Keratinocyte (primary cell): ENCODE data around the gene MADD. TPM values are rescaled to one million over a fixed set of nuclear protein-coding genes. Genes with fewer than 3 reads are reported as not detected.

Experiments used
- DNase-seq: peaks from one replicate; pipeline ENCODE4 v3.0.0-alpha.2; 2011; ENCODE audit warnings: low read depth, missing footprints, low spot score
- FAIRE-seq: peaks from 2 replicates; lab custom pipeline; 2011; peaks lifted over from hg19 to GRCh38; lab: Jason Lieb, UNC
- H2AFZ ChIP-seq: 2 replicates; pipeline ENCODE4 v1.6.0; 2012; ENCODE audit warnings: low read length, control low read depth, inconsistent platforms; ENCODE audit not compliant: control insufficient read depth
- H3K27ac ChIP-seq: 2 replicates; pipeline ENCODE4 v1.5.1; 2011; ENCODE audit warnings: low read length; ENCODE audit not compliant: control insufficient read depth, insufficient read depth
- H3K27me3 ChIP-seq: 3 replicates; pipeline ENCODE4 v1.6.0; 2011; ENCODE audit warnings: low read length; ENCODE audit not compliant: control insufficient read depth, insufficient read depth; ENCODE audit errors: extremely low read depth
- H3K36me3 ChIP-seq, 2 experiments: 2 replicates in 1 of 2; 3 replicates in 1 of 2; pipeline ENCODE4 v1.5.1; 2011; ENCODE audit warnings: low read length in 2 of 2, mild to moderate bottlenecking in 1 of 2; ENCODE audit not compliant: control insufficient read depth in 2 of 2, insufficient read depth in 2 of 2; ENCODE audit errors: extremely low read depth in 1 of 2
- H3K4me1 ChIP-seq: 3 replicates; pipeline ENCODE4 v1.5.1; 2011; ENCODE audit warnings: low read length; ENCODE audit not compliant: control insufficient read depth, insufficient read depth; ENCODE audit errors: extremely low read depth
- H3K4me2 ChIP-seq: 3 replicates; pipeline ENCODE4 v1.6.0; 2011; ENCODE audit warnings: low read depth, low read length; ENCODE audit not compliant: control insufficient read depth, insufficient read depth; ENCODE audit errors: extremely low read depth
- H3K4me3 ChIP-seq, 3 experiments: fragments of 200-600 bp in 1 of 3; sonication (generic) in 1 of 3; 2 replicates in 2 of 3; 3 replicates in 1 of 3; pipeline ENCODE4 v1.5.1; 2011 to 2016; ENCODE audit warnings: low read length in 3 of 3, mild to moderate bottlenecking in 3 of 3, control low read depth in 2 of 3, inconsistent platforms in 1 of 3, low read depth in 1 of 3, mixed read lengths in 1 of 3, mixed run types in 1 of 3, moderate library complexity in 1 of 3; ENCODE audit not compliant: control insufficient read depth in 2 of 3, insufficient read depth in 2 of 3; ENCODE audit errors: extremely low read depth in 1 of 3
- H3K79me2 ChIP-seq: 2 replicates; pipeline ENCODE4 v1.6.0; 2012; ENCODE audit warnings: low read length; ENCODE audit not compliant: control insufficient read depth, insufficient read depth
- H3K9ac ChIP-seq: 3 replicates; pipeline ENCODE4 v1.6.0; 2011; ENCODE audit warnings: low read length; ENCODE audit not compliant: control insufficient read depth, insufficient read depth; ENCODE audit errors: extremely low read depth
- H3K9me1 ChIP-seq: 3 replicates; pipeline ENCODE4 v1.6.0; 2011; ENCODE audit warnings: low read length; ENCODE audit not compliant: control insufficient read depth, insufficient read depth; ENCODE audit errors: extremely low read depth
- H3K9me3 ChIP-seq: 2 replicates; pipeline ENCODE4 v1.5.1; 2012; ENCODE audit warnings: low read depth, low read length; ENCODE audit not compliant: control insufficient read depth
- H4K20me1 ChIP-seq: 3 replicates; pipeline ENCODE4 v1.6.0; 2011; ENCODE audit warnings: low read length; ENCODE audit not compliant: control insufficient read depth, insufficient read depth; ENCODE audit errors: extremely low read depth
- EZH2 ChIP-seq: IDR thresholded peaks from one replicate; pipeline ENCODE4 v1.6.1; 2012; ENCODE audit warnings: inconsistent platforms, mild to moderate bottlenecking, low read length, moderate library complexity
- dilution Hi-C: fragments of 300-500 bp; cut with MboI; formaldehyde crosslinking; loops from one replicate; pipeline ENCODE4 v1.7.0; 2020; ENCODE audit warnings: low sequenced_read_pairs; ENCODE audit not compliant: extremely low pct_ligation_motif_present
- polyA plus RNA-seq, 5 experiments: library from polyadenylated mRNA; depleted of rRNA in 3 of 5; stranded (reverse) in 3 of 5; stranded (forward) in 1 of 5; unstranded in 1 of 5; fragments of >200 nt; gene quantifications; 1 replicate in 1 of 5; 2 replicates in 3 of 5; 3 replicates in 1 of 5; pipeline versions ENCODE4 v1.2.1 to v1.2.3, GENCODE V29; 2011 to 2012; ENCODE audit warnings: missing spikeins in 2 of 5, low read depth in 1 of 5, low replicate concordance in 1 of 5
- TF ChIP-seq, protein P1 (sequence below), 3 experiments: IDR thresholded peaks in 1 of 3; conservative IDR thresholded peaks in 1 of 3; optimal IDR thresholded peaks in 1 of 3; 2 replicates in 2 of 3; 3 replicates in 1 of 3; pipeline versions ENCODE3 to v1.5.1; 2011; ENCODE audit warnings: low read length in 3 of 3, mild to moderate bottlenecking in 3 of 3, moderate library complexity in 2 of 3, control low read depth in 1 of 3, inconsistent platforms in 1 of 3; ENCODE audit not compliant: insufficient read depth in 2 of 3; ENCODE audit errors: extremely low read depth in 1 of 3

Gene MADD
- polyA plus RNA-seq, 1 donor (not counting 4 experiments of a cell fraction or from before 2014, with no cell fraction given): 11.9 TPM

DNA sequence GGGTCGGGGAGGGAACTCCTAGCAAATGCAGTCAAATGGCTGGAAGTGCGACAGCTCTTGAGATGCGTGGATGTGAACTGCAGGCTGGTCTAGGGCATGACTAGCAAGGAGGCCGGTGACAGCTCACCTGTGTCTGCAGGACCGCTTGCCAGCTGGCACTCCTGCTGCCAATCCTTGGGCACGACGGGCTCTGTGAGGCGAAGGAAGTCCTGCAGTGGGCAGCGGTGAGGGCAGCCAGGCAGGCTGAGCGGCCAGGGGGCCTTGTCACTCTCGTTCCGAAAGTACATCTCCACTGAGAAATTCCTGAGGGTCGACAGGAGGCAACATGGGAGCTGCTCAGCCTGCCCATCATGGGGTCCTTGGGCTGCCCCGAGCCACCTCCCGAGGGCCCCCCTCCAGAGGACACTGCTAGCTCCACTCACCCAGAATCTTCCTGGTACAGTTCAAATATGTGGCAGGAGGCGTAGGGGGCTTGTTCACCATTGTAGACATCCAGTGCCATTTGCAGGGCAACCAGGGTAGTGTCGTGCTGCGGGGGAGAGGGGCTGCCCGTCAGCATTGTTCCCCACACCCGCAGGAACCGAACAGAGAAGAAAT, 27.2 kb upstream of the MADD start:
- H3K9ac ChIP-seq: no peak overlapping the region
- no peak overlapping the region for H3K4me2 ChIP-seq
- no peaks in the 10 kb centered on the region for H3K9me1 ChIP-seq
- TF ChIP-seq EZH2: no peak
- TF ChIP-seq, protein P1, sequence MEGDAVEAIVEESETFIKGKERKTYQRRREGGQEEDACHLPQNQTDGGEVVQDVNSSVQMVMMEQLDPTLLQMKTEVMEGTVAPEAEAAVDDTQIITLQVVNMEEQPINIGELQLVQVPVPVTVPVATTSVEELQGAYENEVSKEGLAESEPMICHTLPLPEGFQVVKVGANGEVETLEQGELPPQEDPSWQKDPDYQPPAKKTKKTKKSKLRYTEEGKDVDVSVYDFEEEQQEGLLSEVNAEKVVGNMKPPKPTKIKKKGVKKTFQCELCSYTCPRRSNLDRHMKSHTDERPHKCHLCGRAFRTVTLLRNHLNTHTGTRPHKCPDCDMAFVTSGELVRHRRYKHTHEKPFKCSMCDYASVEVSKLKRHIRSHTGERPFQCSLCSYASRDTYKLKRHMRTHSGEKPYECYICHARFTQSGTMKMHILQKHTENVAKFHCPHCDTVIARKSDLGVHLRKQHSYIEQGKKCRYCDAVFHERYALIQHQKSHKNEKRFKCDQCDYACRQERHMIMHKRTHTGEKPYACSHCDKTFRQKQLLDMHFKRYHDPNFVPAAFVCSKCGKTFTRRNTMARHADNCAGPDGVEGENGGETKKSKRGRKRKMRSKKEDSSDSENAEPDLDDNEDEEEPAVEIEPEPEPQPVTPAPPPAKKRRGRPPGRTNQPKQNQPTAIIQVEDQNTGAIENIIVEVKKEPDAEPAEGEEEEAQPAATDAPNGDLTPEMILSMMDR (optimal IDR thresholded peaks at IDR 0.05 in 1 of 3, IDR thresholded peaks at IDR 0.05 in 1 of 3, conservative IDR thresholded peaks at IDR 0.05 in 1 of 3; ENCODE audit: extremely low read depth in 1 of 3, insufficient read depth in 2 of 3, low read length in 3 of 3): no peak
- H3K4me3 ChIP-seq: no peak overlapping the region
- no peak overlapping the region for H2AFZ ChIP-seq
- peaks cover 3% of the 10 kb centered on the region for H3K79me2 ChIP-seq
- no peak overlapping the region for H3K27ac ChIP-seq
- H3K27me3 ChIP-seq: no peaks in the 10 kb centered on the region
- H4K20me1 ChIP-seq: no peaks in the 10 kb centered on the region
- peaks cover 32 to 39% of the 10 kb centered on the region in 2 experiments for H3K36me3 ChIP-seq
- DNase-seq (no peak), FAIRE-seq (no peak)
- dilution Hi-C loops: no loop called here
- H3K9me3 ChIP-seq: no peaks in the 10 kb centered on the region
- H3K4me1 ChIP-seq: peaks cover 3% of the 10 kb centered on the region

DNA sequence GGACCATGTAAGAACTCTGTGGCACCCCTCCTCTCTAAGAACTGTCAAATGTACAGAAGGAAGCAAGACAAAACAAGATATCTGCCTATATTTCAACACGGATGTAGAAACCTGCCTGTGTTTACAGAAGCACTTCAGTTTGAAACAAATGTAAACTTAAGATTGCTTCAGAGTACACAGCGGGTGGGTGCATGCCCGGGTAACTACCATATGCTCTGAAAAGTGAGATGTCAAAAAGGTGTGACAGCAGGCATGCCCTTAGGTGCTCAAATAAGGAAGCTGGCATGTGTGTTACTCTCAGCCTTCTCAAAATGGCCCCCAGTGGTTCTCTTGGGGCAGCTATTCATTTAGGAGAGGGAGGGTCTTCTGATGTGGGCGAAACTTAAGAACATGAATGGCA, 26.5 kb upstream of the MADD start:
- Histone ChIP-seq H3K27ac (no peak overlapping the region), H3K9ac (no peak overlapping the region), H3K4me1 (peaks cover 7% of the 10 kb centered on the region), H3K4me3 (no peak overlapping the region), H3K36me3 (peaks cover 30 to 33% of the 10 kb centered on the region in 2 experiments), H3K79me2 (peaks cover 3% of the 10 kb centered on the region), H3K27me3 (no peaks in the 10 kb centered on the region), H3K4me2 (no peak overlapping the region), H3K9me3 (no peaks in the 10 kb centered on the region), H3K9me1 (no peaks in the 10 kb centered on the region), H4K20me1 (no peaks in the 10 kb centered on the region), H2AFZ (no peak overlapping the region)
- FAIRE-seq (no peak), DNase-seq (no peak)
- TF ChIP-seq EZH2: no peak
- TF ChIP-seq, protein P1 (optimal IDR thresholded peaks at IDR 0.05 in 1 of 3, IDR thresholded peaks at IDR 0.05 in 1 of 3, conservative IDR thresholded peaks at IDR 0.05 in 1 of 3; ENCODE audit: extremely low read depth in 1 of 3, insufficient read depth in 2 of 3, low read length in 3 of 3): no peak
- dilution Hi-C loops: no loop called here
